PC-3 (cell line): ENCODE data around the gene SLC4A9. TPM values are rescaled to one million over a fixed set of nuclear protein-coding genes. Genes with fewer than 3 reads are reported as not detected.

Experiments used
- ATAC-seq: fragments of 200-7000 bp; cut with Tn5 transposase; 2 replicates; pipeline ENCODE4 v1.9.1; 2020; ENCODE audit warnings: mild to moderate bottlenecking, moderate library complexity
- BruUV-seq: library from RNA; stranded (reverse); fragments of 400-500 nt; replicated peaks from 2 replicates; lab custom pipeline; 2021; lab: Mats Ljungman, UMichigan
- CTCF ChIA-PET: fragments of 300-600 bp; sonication (Branson Sonifier 250); formaldehyde crosslinking; loops from one replicate; lab custom pipeline; 2022; ENCODE audit warnings: antibody characterized with exemption; lab: Charles Lee
- POLR2A ChIA-PET: fragments of 300-600 bp; sonication (Branson Sonifier 250); formaldehyde crosslinking; loops from one replicate; lab custom pipeline; 2022; ENCODE audit warnings: antibody characterized with exemption; ENCODE audit not compliant: unreplicated experiment; lab: Charles Lee
- DNase-seq: peaks from one replicate; pipeline ENCODE4 v3.0.0-alpha.2; 2015
- H2AFZ ChIP-seq: fragments of 300-600 bp; sonication (generic); 2 replicates; pipeline ENCODE4 v1.6.0; 2016; ENCODE audit warnings: antibody characterized with exemption, low read length
- H3F3A ChIP-seq: fragments of 300-600 bp; sonication (generic); one replicate; pipeline ENCODE4 v1.6.0; 2017; ENCODE audit warnings: antibody characterized with exemption, low read length, control low read depth, mild to moderate bottlenecking; ENCODE audit not compliant: unreplicated experiment
- H3K27ac ChIP-seq: fragments of 300-600 bp; sonication (generic); 2 replicates; pipeline ENCODE4 v1.5.1; 2016; ENCODE audit warnings: mild to moderate bottlenecking, low read length
- H3K27me3 ChIP-seq: fragments of 300-600 bp; sonication (generic); 2 replicates; pipeline ENCODE4 v1.6.1; 2016; ENCODE audit warnings: low read length, mixed read lengths
- H3K36me3 ChIP-seq: fragments of 300-600 bp; sonication (generic); 2 replicates; pipeline ENCODE4 v1.6.1; 2016; ENCODE audit warnings: low read depth, mixed run types, low read length, mixed read lengths
- H3K4me1 ChIP-seq: fragments of 300-600 bp; sonication (generic); 2 replicates; pipeline ENCODE4 v1.5.1; 2016; ENCODE audit warnings: low read length; ENCODE audit not compliant: insufficient read depth
- H3K4me2 ChIP-seq: fragments of 300-600 bp; sonication (generic); 2 replicates; pipeline ENCODE4 v1.6.0; 2016; ENCODE audit warnings: low read length
- H3K4me3 ChIP-seq: fragments of 300-600 bp; sonication (generic); 2 replicates; pipeline ENCODE4 v1.5.1; 2016; ENCODE audit warnings: mild to moderate bottlenecking, low read length, mixed read lengths
- H3K79me2 ChIP-seq: fragments of 300-600 bp; sonication (generic); 2 replicates; pipeline ENCODE4 v1.6.1; 2017; ENCODE audit warnings: low read length, mixed read lengths
- H3K9ac ChIP-seq: fragments of 300-600 bp; sonication (generic); 2 replicates; pipeline ENCODE4 v1.6.0; 2016; ENCODE audit warnings: mild to moderate bottlenecking, low read length
- H3K9me2 ChIP-seq: fragments of 300-600 bp; sonication (generic); replicated peaks from 2 replicates; pipeline ENCODE4 v1.6.1; 2016; ENCODE audit warnings: mixed run types, low read length, mixed read lengths
- H3K9me3 ChIP-seq: fragments of 300-600 bp; sonication (generic); 2 replicates; pipeline ENCODE4 v1.6.1; 2016; ENCODE audit warnings: low read length, mixed read lengths
- H4K20me1 ChIP-seq: fragments of 300-600 bp; sonication (generic); 2 replicates; pipeline ENCODE4 v1.6.1; 2016; ENCODE audit warnings: low read length, mixed read lengths
- CTCF ChIP-seq: fragments of 300-600 bp; sonication (generic); conservative IDR thresholded peaks from 2 replicates; pipeline ENCODE4 v1.5.1; 2017; ENCODE audit warnings: antibody characterized with exemption, low read depth, mild to moderate bottlenecking, low read length
- EZH2 ChIP-seq: fragments of 300-600 bp; sonication (generic); IDR thresholded peaks from one replicate; pipeline ENCODE4 v1.6.1; 2017; ENCODE audit warnings: antibody characterized with exemption, mild to moderate bottlenecking, low read length; ENCODE audit not compliant: unreplicated experiment
- EZH2phosphoT487 ChIP-seq: fragments of 300-600 bp; sonication (generic); IDR thresholded peaks from 2 replicates; pipeline ENCODE4 v1.6.1; 2018; ENCODE audit warnings: mild to moderate bottlenecking, antibody characterized with exemption, low read length, borderline replicate concordance
- intact Hi-C: fragments of 100-400 bp; cut with micrococcal nuclease; formaldehyde crosslinking; loops from 2 replicates; pipeline ENCODE4 v1.9.0; 2023
- total RNA-seq: library from RNA; depleted of rRNA; stranded (reverse); fragments of >200 nt; gene quantifications from 2 replicates; pipeline ENCODE4 v1.2.3, GENCODE V29; 2014

The SLC4A9 gene
- total RNA-seq, 1 experiment from 2014 or later, result 0.29 TPM

GRCh38 chr5:140311011-140311467, 49.0 kb upstream of the SLC4A9 start:
- H3K4me2 ChIP-seq, result peak overlapping the region; percentile 80
- peak overlapping the region; percentile 47 for H3K4me3 ChIP-seq
- CTCF ChIA-PET, result interaction anchor here (0.7 to 1.8 kb wide), 2 partner anchors 35 to 67 kb away, joined by 3 to 19 read pairs; partner anchors contain the start of gene HBEGF
- TF ChIP-seq EZH2phosphoT487, result no peak
- TF ChIP-seq CTCF, result no peak
- TF ChIP-seq EZH2, result no peak
- DNase-seq (peak; percentile 86), ATAC-seq (peak; percentile 67)
- peak overlapping the region; percentile 98 for H3K27ac ChIP-seq
- no peaks in the 10 kb centered on the region for H3K36me3 ChIP-seq
- peak overlapping the region; percentile 93 for H3K9ac ChIP-seq
- BruUV-seq, result TSS peak; percentile 11
- H3K4me1 ChIP-seq, result peaks cover 41% of the 10 kb centered on the region
- no peaks in the 10 kb centered on the region for H3K79me2 ChIP-seq
- H4K20me1 ChIP-seq, result no peaks in the 10 kb centered on the region
- H3K9me2 ChIP-seq, result no peaks in the 10 kb centered on the region; the same call in 1 of the 2 replicates
- H3K9me3 ChIP-seq, result no peaks in the 10 kb centered on the region
- H2AFZ ChIP-seq, result no peak overlapping the region
- no peaks in the 10 kb centered on the region for H3K27me3 ChIP-seq
- intact Hi-C loops, result loop anchor here (5.0 kb wide), 1 partner anchor 49 kb away; no protein-coding TSS in a partner anchor
- H3F3A ChIP-seq, result peaks cover 19% of the 10 kb centered on the region
- POLR2A ChIA-PET, result interaction anchor here (0.7 to 1.4 kb wide), 3 partner anchors 12 to 35 kb away, joined by 3 to 4 read pairs (median 3); no protein-coding TSS in a partner anchor

GRCh38 chr5:140312067-140312790, 47.8 kb upstream of the SLC4A9 start:
- ChIA-PET POLR2A (interaction anchor here (0.5 to 1.3 kb wide), 6 partner anchors 11 to 245 kb away, joined by 3 to 21 read pairs (median 5); partner anchors contain the start of genes HBEGF and SRA1), CTCF (interaction anchor here (0.7 to 1.8 kb wide), 3 partner anchors 34 to 50 kb away, joined by 4 to 19 read pairs (median 6); partner anchors contain the start of gene HBEGF)
- Histone ChIP-seq H3K9me2 (no peaks in the 10 kb centered on the region; the same call in 1 of the 2 replicates), H3K4me3 (no peak overlapping the region; the same call in 1 of the 2 replicates), H3K4me2 (peak overlapping the region; percentile 80), H3K79me2 (no peaks in the 10 kb centered on the region), H3K27ac (peak overlapping the region; percentile 98), H3K36me3 (no peaks in the 10 kb centered on the region), H3F3A (peaks cover 19% of the 10 kb centered on the region), H3K9me3 (no peaks in the 10 kb centered on the region), H4K20me1 (no peaks in the 10 kb centered on the region), H3K9ac (peak overlapping the region; percentile 93), H3K27me3 (no peaks in the 10 kb centered on the region), H2AFZ (no peak overlapping the region), H3K4me1 (peaks cover 41% of the 10 kb centered on the region)
- DNase-seq (peak; percentile 98), ATAC-seq (peak; percentile 93)
- no peak for TF ChIP-seq EZH2phosphoT487
- no peak for TF ChIP-seq CTCF
- no peak for TF ChIP-seq EZH2
- BruUV-seq, result TSS peak; percentile 91
- intact Hi-C loops, result loop anchor here (1.0 to 5.0 kb wide), 3 partner anchors 20 to 50 kb away; partner anchors contain the start of gene HBEGF
